HL-60 (cell line): ENCODE measurements around the gene NFYC.

Source experiments
- CTCF ChIP-seq: IDR thresholded peaks from one replicate; pipeline ENCODE4 v1.5.1; 2011; ENCODE audit warnings: low read length, control low read depth, inconsistent platforms; ENCODE audit not compliant: insufficient read depth
- GABPA ChIP-seq: IDR thresholded peaks from 2 replicates; pipeline ENCODE4 v1.6.1; 2012; ENCODE audit warnings: low read depth
- POLR2AphosphoS5 ChIP-seq: IDR thresholded peaks from 2 replicates; pipeline ENCODE4 v1.6.1; 2012; ENCODE audit warnings: low read depth

DNA sequence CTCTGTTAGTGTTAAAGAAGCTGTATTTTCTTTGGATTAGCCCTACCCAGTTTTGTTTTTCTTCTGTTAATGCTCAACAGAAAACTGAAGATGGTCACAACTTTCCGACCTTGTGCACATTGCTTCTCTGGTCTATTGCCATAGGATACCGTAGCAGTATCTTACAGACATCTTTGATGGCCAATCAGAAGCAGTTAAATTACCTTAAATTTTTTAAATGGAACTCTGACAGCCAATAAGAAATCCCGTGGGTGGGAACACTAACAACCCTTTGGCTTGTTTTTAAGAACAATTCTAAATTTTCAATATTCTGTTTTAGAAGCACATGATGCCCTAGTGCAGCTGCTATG, 17.2 kb downstream of the NFYC start:
- TF ChIP-seq POLR2AphosphoS5: no peak
- TF ChIP-seq CTCF: no peak
- no peak for TF ChIP-seq GABPA
